ENCODE results near the gene SLC35F6.
"Not testable (repeated sequence)": the region's sequence is repeated elsewhere in the genome, so short reads cannot be mapped to it uniquely, and the experiment has no call there.

The SLC35F6 gene

DNA sequence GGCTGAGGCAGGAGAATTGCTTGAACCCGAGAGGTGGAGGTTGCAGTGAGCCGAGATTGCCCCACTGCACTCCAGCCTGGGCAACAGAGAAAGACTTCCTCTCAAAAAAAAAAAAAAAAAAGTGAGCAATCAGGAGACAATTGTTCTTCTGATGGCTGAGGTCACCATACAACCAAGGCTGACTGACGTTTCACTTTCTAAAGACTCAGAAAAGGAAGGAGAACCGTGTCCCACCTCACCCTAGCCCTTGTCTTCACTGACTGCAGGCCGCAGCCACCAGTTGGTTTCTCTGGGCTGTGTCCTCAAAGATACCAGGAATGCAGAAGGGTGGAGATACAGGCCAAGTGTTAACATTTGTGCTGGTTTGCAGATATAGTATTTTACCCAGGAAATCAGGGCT lies 7.7 kb upstream of the SLC35F6 start:
- DNase-seq (ENCODE audit: low read depth), result no peak

DNA sequence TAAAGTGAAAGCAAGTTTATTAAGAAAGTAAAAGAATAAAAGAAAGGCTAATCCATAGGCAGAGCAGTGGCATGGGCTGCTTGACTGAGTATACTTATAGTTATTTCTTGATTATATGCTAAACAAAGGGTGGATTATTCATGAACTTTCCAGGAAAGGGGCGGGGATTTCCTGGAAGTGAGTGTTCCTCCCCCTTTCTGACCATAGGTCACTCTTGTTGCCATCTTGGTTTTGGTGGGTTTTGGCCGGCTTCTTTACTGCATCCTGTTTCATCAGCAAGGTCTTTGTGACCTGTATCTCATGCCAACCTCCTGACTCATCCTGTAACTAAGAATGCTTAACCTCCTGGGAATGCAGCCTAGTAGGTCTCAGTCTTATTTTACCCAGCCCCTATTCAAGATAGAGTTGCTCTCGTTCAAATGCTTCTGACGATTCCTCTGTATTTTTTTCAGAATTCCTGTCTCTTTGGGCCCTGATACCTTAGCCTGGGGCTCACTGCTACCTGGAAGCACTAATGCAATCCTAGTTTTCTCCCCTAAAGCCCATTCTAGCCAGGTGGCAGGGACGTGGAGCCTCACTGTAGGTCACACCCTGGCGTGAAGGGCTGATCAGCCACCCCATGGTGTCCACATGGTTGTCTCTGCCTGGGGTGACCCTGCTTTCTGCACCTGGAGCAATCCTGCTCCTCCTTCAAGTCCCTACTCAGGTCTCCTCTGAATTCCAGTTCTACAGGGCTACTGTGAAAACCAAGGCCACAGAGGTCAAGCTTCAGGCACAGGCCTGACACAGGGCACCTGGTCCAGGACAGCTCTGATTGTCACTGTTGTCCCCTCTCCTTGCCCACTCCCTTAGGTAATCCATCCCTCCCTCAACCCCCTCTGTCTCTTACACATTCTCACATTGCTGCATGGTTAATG lies 6.0 kb upstream of the SLC35F6 start:
- peak; percentile 92 for DNase-seq (ENCODE audit: low read depth)

DNA sequence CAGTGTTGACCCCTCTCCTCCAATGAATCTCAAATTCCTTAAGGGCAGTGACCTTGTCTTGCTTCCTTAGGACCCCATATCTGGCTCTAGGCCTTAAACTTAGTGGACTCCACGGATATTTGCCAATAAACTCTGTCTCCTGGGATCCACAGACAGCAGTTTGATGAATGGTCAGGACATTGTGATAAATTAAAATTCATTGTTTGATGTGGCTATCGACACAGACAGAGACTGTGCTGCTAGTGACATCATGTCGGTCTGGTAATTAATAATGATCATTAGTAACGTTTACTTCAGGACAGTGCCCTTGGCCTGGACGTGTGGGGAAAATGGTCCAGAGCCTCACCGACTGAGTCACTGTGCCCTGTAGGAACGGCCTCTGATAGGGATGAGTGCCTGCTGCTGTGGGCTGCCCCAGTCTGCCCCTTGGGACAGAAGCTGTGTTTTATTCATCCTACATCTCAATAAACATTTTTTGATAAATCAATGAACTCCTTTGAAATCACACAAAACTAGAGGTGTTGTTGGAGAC lies 5.2 kb upstream of the SLC35F6 start:
- no peak for DNase-seq (ENCODE audit: low read depth)

DNA sequence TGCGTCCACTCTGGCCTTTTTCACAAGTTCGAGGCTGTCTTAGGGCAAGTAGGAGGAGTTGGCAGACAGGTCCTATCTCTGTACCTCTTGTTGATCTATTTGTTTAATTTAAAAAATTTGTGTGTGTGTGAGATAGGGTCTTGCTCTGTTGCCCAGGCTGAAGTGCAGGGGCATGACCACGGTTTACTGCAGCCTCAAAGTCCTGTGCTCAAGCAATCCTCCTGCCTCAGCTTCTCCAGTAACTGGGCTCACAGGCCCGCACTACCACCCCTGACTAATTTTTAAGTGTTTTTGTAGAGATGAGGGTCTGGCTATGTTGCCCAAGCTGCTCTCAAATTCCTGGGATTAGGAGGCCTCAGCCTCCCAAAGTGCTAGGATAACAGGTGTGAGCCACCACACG lies 4.2 kb upstream of the SLC35F6 start:
- no peak for DNase-seq (ENCODE audit: low read depth)

DNA sequence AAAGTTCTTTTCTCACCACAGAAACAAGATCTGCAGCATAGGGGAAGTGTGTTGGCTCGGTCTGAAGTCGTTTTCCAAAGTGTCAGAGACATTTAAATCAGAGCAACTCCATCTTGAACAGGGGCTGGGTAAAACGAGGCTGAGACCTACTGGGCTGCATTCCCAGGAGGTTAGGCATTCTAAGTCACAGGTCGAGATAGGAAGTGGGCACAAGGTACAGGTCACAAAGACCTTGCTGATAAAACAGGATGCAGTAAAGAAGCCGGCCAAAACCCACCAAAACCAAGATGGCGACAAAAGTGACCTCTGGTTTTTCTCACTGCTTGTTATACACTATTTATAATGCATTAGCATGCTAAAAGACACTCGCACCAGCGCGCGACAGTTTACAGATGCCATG lies 3.1 kb upstream of the SLC35F6 start:
- not testable (repeated sequence) for DNase-seq (ENCODE audit: low read depth)

DNA sequence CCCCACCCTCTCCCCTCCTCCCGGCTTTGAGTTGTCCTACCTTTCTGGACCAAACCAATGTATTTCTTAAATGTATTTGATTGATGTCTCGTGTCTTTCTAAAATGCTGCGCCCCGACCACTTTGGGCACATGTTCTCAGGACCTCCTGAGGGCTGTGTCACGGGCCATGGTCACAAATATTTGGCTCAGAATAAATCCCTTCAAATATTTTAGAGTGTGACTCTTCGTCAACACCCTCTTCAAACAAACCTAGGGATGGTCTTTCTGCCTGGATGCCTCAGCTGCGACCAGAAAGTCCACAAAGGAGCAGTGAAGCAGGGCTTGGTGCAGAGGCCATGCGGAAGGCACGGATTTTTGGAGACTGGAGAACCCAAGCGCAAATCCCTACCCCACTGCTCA lies 1.1 kb upstream of the SLC35F6 start:
- DNase-seq (ENCODE audit: low read depth), result no peak

DNA sequence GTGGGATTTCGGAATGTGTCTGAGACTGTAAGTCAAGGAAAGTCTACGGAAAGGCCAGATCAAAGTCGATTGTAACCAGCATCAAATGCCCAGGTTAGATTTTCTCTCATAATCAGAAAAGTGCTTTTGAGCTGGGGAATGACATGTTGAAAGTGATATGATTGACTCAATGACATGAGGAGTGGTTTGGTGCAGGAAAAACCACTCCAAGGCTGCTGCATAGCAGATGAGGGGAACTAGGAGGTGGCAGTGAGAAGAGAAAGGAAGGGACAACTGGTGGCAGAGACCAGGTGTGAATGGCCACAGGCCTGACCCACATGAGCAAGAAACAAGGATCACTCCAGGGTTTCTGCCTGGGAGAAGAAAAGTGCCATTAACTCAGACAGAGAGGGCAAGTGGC lies 822 bp downstream of the SLC35F6 start:
- DNase-seq (ENCODE audit: low read depth), result no peak

DNA sequence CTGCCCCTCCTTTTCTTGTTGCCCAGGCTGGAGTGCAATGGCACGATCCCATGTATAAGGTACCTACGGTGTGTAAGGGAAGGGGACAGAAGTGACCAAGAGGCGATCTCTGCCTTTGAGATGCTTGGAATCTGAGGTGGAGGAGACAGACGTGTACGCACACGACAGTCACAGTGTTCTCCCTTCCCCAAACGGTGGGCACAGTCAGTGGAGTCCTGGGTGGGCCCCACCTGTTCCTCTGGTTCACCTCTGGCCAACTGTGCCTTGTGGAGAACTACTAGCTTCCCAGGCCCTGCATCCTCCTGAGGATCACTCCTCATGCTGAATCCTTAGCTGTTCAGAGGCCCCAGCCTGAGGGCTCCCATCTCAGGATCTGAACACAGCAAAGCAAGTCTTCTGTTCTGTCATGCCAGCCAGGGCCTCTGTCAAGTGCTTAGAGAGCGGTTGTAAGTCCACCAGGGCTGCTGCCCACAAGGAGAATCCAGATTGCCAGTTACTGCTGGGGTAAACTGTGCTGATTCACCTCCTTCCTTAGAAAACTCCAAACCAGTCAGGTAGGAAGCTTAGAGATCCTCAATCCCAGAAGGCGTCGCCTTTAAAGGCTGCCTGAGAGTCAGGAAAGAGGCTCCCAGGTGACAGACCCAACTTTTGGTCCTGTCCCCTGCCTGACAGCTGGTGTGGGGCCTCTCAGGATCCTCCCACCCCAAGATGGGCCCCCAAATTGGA lies 1.6 kb downstream of the SLC35F6 start:
- DNase-seq (ENCODE audit: low read depth), result no peak

DNA sequence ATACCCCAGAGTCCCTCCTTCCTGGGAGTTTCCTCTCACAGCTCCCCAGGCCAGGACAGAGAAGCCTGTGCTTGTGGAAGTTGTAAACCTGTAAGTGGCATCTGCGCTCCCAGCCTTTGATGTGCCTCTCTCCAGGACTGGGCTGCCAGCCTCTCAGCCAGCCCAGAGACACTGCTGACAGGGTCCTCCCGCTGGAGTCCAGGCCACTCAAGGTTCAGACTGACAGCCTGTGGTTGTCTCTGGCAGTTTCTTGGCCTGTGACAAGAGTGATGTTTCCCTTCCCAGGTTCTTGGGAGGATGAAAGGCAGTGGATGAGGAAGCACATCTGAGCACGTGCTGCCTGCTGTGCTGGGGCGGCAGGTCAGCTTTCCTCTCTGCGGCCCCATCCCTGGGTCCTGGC lies 3.0 kb downstream of the SLC35F6 start:
- DNase-seq (ENCODE audit: low read depth), result no peak

DNA sequence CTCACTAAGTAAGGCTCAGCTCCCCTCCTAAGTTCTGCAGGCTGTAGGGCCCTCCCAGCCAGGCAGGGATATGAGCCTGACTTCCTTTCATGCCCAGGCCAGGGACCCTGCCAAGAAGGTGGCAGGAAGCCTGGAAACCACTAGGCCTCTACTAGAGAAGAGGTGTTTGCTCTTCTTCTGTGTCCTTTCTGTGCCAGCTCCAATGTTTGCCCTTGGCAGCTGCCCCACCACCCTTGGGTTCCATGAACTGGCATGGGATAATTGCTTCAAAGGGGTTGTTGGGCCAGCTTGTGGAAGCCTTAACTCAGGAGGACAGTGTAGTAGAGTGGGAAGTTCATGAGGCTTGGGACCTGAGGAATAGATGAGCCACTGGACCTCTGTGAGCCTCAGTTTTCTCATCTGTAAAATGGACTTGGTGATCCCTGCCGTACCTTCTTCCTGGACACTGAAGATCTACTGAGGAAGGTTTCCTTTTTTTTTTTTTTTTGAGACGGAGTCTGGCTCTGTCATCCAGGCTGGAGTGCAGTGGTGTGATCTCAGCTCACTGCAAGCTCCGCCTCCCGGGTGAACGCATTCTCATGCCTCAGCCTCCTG lies 3.9 kb downstream of the SLC35F6 start:
- no peak for DNase-seq (ENCODE audit: low read depth)

DNA sequence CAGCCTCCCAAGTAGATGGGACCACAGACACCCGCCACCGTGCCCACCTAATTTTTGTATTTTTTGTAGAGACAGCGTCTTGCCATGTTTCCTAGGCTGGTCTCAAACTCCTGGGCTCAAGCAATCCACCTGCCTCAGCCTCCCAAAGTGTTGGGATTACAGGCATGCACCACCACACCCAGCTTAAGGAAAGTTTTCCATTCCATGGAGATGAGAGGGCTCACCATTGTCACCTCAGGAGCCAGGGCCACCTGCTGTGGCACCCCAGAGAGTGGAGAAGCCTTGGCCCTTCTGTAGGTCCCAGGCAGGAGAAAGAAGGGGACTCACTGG lies 4.6 kb downstream of the SLC35F6 start:
- DNase-seq (ENCODE audit: low read depth), result no peak

DNA sequence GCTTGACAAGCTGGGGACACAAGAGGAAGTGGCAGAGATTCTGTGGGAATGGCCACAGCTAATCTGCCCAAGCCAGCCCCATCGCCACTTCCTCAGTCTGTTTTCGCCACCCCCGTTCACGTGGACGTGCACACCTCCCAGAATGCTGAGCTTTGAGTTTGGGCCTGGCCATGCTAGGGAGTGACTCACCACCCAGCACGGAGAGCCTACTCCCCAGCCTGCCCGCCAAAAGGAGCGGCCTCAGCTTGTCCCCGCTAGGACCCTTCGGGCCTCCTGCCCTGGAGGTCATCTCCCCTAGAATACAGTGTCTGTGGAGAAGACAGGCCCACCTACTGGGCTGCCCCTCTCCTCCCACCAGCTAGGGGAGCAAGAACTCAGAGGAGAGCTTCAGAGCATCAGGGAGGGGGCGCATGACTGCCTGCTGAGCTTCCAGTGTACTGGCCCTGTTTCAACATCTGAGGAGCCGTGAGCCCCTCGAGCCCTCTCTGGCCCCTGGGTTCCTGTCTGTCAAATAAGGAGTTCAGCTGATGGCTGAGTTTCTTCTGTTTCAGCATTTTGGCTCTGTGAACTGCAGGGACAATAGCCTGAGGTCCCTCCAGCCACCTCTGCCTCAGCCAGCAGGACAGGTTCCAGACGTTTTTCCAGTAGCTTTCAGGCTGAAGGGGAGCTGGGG lies 5.1 kb downstream of the SLC35F6 start:
- no peak for DNase-seq (ENCODE audit: low read depth)

DNA sequence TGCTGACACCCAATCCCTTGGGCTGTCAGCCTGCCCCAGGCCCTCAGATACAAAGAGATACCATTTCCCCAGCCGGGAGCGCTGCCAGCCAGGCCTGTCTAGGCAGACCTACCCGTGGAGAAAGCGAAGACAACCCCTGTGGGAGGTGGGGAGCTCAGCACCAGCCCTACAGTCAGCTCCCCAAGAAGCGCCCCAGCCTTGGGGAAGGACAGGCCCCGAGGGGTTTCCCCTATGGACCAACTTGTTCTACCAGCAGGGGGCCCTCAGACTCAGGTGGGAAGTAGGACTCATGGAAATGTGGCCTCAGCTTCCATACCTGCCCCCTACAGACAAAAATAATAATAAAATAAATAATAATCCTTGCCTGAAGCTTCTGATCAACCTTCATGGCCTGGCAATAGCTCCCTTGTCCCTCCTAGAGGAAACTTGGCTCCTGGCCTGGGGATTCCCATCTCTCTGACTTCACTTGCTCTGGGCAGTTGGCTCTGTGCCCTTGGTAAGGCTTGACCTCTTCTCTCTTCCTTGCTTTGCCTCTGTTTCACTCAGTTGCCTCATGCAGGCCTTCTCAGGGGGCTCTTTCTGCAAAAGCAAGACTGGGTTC lies 7.0 kb downstream of the SLC35F6 start:
- DNase-seq (ENCODE audit: low read depth), result peak; percentile 81

DNA sequence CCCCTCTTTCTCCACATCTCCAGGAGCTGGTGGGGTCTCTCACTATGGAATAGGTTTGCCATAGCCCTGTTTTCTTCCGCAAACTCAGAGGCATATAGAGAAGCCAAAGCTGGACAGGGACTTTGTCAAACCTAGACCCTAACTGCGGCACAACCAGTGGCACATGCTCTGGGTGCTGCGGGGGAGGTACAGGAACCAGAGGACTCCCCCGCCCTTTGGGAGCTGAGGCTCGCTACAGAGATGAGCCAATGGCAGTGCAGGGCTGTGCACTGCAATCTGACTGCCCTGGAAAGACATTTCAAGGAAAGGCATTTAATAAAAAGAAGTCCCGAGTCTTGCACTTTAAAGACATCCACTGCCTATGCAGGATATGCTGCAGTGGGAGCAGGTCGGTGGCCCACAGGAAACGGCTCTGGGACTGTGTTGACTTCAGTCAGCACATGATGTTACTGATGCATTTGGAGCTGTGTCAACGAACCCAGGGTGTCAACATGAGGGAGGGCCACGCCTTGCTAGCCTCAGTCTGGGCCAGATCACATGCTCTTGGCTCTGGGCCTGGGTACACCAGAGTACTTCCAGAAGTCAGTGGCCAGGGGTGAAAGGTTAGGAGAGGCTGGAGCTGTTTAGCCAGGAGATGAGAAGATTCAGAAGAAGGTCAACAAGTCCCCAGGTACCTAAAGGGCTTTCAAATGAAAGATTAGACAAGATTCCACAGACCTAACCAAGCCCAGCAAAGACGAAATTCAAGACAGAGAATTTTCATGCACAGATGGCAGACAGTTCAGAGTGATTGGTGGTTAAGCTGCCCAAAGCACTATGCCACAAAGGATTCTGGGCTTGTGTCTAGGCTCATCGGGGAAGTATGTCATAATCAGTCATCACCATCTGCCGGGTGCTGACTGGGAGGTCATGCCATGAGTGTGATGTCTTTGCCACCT lies 8.2 kb downstream of the SLC35F6 start:
- DNase-seq (ENCODE audit: low read depth), result peak; percentile 64

DNA sequence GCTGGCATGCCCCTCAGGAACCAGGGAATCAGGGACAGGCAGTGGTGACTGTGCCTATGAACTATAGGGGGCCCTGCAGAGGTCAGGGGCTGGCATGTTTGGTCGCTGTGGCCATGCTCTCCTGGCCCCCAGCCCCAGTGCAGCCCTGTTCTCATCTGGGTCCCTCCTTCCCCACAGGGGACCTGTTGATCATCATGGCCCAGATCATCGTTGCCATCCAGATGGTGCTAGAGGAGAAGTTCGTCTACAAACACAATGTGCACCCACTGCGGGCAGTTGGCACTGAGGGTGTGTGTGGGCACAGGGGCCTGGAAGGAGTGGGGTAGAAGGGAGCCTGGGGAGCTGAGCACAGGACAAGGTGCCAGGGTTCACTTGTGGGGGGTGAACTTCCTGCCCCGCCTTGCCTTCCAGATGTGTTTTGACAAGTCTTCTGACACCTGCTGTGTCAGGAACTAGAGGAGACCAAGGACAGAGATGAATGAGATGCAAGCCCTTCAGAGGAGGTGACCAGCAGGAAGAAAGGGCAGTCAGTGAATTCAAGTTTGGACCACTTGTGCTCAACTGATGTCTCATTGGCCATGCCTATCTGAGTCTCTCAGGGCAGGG lies 12.2 kb downstream of the SLC35F6 start:
- no peak for DNase-seq (ENCODE audit: low read depth)

DNA sequence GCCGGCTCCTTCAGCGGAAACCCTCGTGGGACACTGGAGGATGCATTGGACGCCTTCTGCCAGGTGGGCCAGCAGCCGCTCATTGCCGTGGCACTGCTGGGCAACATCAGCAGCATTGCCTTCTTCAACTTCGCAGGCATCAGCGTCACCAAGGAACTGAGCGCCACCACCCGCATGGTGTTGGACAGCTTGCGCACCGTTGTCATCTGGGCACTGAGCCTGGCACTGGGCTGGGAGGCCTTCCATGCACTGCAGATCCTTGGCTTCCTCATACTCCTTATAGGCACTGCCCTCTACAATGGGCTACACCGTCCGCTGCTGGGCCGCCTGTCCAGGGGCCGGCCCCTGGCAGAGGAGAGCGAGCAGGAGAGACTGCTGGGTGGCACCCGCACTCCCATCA lies 14.0 kb downstream of the SLC35F6 start:
- DNase-seq (ENCODE audit: low read depth), result no peak

DNA sequence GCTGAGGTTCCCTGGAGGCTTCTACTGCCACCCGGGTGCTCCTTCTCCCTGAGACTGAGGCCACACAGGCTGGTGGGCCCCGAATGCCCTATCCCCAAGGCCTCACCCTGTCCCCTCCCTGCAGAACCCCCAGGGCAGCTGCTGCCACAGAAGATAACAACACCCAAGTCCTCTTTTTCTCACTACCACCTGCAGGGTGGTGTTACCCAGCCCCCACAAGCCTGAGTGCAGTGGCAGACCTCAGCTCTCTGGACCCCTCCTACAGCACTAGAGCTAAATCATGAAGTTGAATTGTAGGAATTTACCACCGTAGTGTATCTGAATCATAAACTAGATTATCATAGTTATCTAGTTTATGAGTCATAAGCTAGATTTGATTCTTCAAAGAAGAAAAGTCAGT lies 14.4 kb downstream of the SLC35F6 start:
- DNase-seq (ENCODE audit: low read depth), result no peak

DNA sequence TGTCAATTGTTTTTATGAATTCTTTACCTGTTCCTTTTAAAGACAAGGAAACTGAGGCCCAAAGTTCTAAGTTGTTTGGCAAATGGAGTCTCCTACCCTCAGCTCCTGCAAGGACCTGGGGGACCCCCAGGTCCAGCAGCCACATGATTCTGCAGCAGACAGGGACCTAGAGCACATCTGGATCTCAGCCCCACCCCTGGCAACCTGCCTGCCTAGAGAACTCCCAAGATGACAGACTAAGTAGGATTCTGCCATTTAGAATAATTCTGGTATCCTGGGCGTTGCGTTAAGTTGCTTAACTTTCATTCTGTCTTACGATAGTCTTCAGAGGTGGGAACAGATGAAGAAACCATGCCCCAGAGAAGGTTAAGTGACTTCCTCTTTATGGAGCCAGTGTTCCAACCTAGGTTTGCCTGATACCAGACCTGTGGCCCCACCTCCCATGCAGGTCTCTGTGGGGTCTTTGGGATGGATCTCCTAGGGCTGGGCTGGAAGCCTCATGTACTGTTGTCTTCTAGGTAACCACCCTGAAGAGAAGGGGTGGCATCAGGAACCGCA lies 16.2 kb downstream of the SLC35F6 start:
- no peak for DNase-seq (ENCODE audit: low read depth)

DNA sequence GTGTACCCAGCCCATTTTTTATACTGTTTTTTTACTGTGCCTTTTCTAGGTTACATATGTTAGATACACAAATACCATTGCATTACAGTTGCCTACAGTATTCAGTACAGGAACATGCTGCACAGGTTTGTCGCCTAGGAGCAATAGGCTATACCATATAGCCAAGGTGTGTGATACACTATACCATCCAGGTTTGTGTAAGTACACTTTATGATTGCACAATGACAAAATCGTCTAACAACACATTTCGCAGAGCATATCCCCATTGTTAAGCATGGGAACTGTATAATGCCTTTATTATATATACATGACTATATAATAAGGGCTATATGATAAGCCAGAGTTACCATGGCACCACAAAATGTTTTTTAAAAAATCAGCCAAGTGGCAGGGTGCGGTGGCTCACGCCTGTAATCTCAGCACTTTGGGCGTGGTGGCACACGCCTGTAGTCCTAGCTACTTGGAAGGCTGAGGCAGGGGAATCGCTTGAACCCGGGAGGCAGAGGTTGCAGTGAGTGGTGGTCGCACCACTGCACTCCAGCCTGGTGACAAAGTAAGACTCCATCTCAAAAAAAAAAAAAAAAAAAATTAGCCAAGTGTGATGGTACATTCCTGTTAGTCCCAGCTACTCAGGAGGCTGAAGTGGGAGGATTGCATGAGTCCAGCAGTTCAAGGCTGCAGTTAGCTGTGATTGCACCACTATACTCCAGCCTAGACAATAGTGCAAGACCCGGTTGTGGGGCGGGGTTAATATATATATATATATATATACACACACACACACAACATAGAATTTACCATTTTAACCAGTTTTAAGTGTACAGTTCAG lies 19.0 kb downstream of the SLC35F6 start:
- no peak for DNase-seq (ENCODE audit: low read depth)

All from GM04504 (cell line).